Cardiac fibroblast (primary cell): Measurements from ENCODE around the gene MAT2A.

ENCODE experiments used
- DNase-seq, 2 donors: peaks; one replicate each; pipeline versions ENCODE4 v3.0.0 to v3.0.0-alpha.2; 2010; ENCODE audit warnings: low read depth in 2 of 2
- H3K4me3 ChIP-seq, 2 donors: replicated peaks in 1 of 2; 1 replicate in 1 of 2; 2 replicates in 1 of 2; pipeline ENCODE4 v1.5.1; 2011; ENCODE audit warnings: low read depth in 2 of 2, low read length in 2 of 2, mild to moderate bottlenecking in 2 of 2, moderate library complexity in 1 of 2
- TF ChIP-seq, protein P1 (sequence below): IDR thresholded peaks from one replicate; pipeline ENCODE4 v1.5.1; 2011; ENCODE audit warnings: low read depth, mild to moderate bottlenecking, low read length, inconsistent platforms

MAT2A gene

DNA sequence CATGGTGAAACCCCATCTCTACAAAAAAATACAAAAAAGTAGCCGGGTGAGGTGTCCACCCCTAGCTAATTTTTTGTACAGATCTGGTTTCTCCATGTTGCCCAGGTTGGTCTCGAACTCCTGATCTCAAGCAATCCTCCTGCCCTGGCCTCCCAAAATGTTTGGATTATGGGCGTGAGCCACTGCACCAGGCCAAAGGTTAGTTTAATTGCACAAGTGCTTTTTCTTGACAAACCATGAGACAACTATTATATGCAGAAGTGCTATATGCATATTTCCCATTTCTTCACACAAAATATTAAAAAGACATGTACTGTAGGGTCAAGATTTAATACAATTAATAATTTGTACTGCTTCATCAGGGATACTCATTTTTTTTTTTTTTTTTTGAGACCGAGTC lies 27.3 kb downstream of the MAT2A start:
- TF ChIP-seq, protein P1, sequence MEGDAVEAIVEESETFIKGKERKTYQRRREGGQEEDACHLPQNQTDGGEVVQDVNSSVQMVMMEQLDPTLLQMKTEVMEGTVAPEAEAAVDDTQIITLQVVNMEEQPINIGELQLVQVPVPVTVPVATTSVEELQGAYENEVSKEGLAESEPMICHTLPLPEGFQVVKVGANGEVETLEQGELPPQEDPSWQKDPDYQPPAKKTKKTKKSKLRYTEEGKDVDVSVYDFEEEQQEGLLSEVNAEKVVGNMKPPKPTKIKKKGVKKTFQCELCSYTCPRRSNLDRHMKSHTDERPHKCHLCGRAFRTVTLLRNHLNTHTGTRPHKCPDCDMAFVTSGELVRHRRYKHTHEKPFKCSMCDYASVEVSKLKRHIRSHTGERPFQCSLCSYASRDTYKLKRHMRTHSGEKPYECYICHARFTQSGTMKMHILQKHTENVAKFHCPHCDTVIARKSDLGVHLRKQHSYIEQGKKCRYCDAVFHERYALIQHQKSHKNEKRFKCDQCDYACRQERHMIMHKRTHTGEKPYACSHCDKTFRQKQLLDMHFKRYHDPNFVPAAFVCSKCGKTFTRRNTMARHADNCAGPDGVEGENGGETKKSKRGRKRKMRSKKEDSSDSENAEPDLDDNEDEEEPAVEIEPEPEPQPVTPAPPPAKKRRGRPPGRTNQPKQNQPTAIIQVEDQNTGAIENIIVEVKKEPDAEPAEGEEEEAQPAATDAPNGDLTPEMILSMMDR: no peak
- DNase-seq: no peak
- H3K4me3 ChIP-seq: no peak overlapping the region

DNA sequence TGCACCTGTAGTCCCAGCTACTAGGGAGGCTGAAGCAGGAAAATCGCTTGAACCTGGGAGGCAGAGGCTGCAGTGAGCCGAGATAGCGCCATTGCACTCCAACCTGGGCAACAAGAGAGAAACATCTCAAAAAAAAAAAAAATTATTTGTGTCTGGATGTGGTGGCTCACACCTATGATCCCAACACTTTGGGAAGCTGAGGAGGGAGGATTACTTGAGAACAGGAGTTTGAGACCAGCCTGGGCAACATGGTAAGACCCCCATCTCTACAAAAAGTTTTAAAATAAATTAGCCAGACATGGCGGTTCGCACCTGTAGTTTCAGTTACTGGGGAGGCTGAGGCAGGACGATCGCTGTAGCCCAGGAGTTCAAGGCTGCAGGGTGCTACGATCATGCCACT lies 36.8 kb downstream of the MAT2A start:
- TF ChIP-seq, protein P1: no peak
- no peak overlapping the region for H3K4me3 ChIP-seq
- no peak for DNase-seq

DNA sequence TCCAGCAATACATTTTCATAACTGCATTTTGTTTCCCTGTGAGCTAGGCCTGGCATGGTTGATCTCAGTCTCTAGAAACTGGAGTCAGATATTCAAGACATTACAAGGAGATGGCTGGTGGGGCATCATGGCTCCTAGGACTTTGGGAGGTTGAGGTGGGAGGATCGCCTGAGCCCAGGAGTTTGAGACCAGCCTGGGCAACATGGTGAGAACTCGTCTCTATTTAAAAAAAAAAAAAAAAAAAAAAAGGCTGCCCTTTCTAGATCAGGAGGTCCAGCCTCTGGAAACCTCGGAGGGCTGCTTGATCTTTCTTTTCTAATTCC lies 38.1 kb downstream of the MAT2A start:
- H3K4me3 ChIP-seq: no peak overlapping the region
- TF ChIP-seq, protein P1: no peak

DNA sequence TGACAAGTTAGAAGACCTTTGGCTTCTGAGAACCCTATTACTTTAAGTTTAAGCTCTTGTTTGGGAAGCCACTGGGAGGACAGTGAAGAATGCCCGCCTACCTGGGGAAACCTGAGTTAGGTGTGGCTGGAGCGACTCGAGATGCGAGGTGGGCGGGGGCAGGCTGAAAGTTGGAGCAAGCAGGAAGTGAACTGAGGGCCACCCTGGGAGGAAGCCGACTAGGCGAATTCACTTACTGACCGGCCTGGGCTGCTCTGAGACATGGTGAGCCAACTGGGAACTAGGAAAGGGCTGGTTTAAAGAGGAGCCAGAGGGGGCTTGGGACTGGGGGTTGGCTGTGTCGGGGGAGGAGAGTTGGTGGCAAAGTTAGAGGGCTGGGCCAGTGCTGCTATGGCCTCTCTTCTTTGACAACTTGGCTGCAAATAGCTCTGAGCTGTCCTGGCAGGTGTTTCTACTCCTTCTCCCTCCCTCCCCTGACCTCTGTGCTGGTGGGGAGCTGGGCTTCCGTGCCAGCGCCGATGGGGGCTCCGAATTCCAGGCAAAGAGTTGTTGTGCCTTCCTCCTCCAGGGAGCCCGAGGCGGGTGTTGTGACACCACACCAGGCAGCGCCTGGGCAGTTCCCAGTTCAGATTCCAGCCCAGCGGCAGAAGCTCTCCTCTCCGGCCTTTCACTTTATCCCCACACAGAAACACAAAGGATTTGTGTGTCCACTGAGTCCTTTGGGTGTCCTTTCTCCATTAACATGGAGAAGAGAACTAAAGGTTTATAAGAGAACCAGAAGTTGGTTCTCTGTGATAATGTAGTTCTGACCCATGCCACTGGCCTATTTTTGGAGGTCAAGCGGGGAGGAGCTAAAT lies 38.6 kb downstream of the MAT2A start, which contains the start of gene VAMP8:
Gene VAMP8, plus strand, starts transcription at position 201 of the 857 bp plus-strand sequence. Its CDS starts 61 bp downstream, at position 262.
- no peak for DNase-seq
- TF ChIP-seq, protein P1: no peak
- H3K4me3 ChIP-seq: no peak within 1 kb of the TSS

More for the DNA sequence above, 38.1 kb downstream of the MAT2A start:
- no peak for DNase-seq

DNA sequence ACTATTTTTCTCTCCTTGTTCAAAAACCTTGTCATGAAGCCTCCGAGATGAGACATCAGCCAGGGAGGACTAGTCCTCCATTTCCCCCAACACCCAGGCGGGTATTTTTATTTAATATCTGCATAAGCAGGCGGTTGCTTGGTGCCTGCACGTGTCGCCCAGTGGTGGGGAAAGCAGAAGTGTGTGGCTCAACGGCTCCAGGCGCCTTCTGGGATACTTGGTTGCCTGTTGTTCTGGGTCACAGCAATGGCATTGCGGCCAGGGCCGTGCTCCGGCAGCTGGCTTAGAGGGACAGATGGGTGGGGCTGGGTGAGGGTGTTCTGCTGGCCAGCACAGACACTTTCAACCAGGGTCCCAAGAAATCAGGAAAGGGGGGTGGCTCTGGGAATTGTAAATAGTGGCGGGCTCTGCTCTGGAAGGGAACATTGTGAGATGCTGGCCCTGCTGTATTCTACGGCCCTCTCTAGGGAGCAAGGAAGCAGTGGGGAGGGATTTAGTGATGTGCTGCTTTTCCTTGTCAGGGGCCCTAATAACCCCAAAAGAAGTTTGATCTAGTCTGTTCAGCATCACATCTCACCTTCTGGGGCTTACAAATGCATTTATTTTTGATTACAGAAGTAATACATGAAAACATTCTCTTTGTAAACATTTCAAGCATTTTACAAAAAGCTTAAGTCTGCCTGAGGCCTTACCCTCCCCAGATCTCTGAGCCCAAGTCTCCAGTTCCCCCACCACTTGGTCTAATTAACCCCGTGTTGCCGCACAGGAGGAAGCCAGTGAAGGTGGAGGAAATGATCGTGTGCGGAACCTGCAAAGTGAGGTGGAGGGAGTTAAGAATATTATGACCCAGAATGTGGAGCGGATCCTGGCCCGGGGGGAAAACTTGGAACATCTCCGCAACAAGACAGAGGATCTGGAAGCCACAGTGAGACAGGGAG lies 39.5 kb downstream of the MAT2A start:
- no peak for DNase-seq
- TF ChIP-seq, protein P1: no peak
- no peak overlapping the region for H3K4me3 ChIP-seq

DNA sequence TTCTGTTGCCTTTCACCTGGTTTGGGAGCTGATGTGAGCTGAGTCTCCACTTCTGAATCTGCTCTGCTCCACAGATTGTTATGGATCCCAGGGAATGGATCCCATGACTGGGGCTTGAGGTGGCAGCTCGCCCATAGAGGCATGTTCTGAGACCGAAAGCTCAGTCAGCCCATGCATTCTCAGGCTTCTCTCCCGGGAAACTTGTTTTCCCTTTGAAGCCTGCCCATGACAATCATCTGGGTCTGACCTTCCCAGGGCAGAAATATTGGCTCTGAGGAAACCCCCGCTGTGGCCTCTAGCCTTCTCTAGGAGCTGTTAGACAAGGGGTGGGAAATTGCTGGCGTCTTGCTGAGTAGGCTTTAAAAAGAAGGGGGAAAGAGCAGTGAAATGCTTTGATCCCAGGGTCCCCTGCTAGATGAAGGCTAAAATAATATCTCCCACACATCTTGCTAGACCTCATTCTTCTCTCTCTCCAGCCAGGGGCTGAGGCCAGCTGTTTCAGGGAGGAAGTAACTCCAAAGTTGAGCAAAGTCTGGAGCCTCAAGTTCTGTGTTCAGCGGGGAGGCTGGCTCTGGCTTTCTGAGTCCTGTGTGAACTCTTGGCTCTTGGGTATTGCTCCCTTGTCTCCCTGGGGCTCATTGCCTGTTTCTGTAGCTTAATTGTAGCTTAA lies 40.4 kb downstream of the MAT2A start:
- no peak for DNase-seq
- H3K4me3 ChIP-seq: no peak overlapping the region
- TF ChIP-seq, protein P1: no peak
